BJ (cell line): ENCODE measurements around the gene TIMM23. TPM values are rescaled to one million over a fixed set of nuclear protein-coding genes. Genes with fewer than 3 reads are reported as not detected.

Experiments used
- CTCF ChIA-PET: fragments of 350-600 bp; formaldehyde crosslinking; extraction: SDS; loops from one replicate; lab custom pipeline; 2021; ENCODE audit warnings: antibody characterized with exemption, inconsistent platforms; lab: Yijun Ruan, JAX
- POLR2A ChIA-PET: fragments of 300-600 bp; sonication (Branson Sonifier 250); formaldehyde crosslinking; extraction: SDS; loops from one replicate; lab custom pipeline; 2021; ENCODE audit warnings: antibody characterized with exemption; lab: Charles Lee
- DNase-seq: peaks from one replicate; pipeline ENCODE4 v3.0.0-alpha.2; 2011; ENCODE audit warnings: low read depth
- H3K27me3 ChIP-seq: 2 replicates; pipeline ENCODE4 v1.6.0; 2011; ENCODE audit warnings: low read length; ENCODE audit not compliant: control insufficient read depth, insufficient read depth
- H3K36me3 ChIP-seq: 2 replicates; pipeline ENCODE4 v1.5.1; 2011; ENCODE audit warnings: low read length; ENCODE audit not compliant: control insufficient read depth, insufficient read depth
- H3K4me3 ChIP-seq: 2 replicates; pipeline ENCODE4 v1.5.1; 2011; ENCODE audit warnings: low read depth, mild to moderate bottlenecking, control low read depth, low read length
- CTCF ChIP-seq: IDR thresholded peaks from 2 replicates; pipeline ENCODE4 v1.5.1; 2011; ENCODE audit warnings: low read depth, mild to moderate bottlenecking, control low read depth, inconsistent platforms, low read length, moderate library complexity; ENCODE audit not compliant: insufficient read depth
- polyA plus RNA-seq: library from polyadenylated mRNA; depleted of rRNA; stranded (reverse); fragments of >200 nt; gene quantifications from 2 replicates; pipeline ENCODE4 v1.2.3, GENCODE V29; 2011

Gene TIMM23
- polyA plus RNA-seq, 1 experiment: 52.5 TPM

GRCh38 chr10:46002916-46003693 is 30.8 kb downstream of the TIMM23 start:
- no peak for TF ChIP-seq CTCF
- H3K4me3 ChIP-seq: no peak overlapping the region
- peaks cover 11% of the 10 kb centered on the region for H3K36me3 ChIP-seq
- H3K27me3 ChIP-seq: no peaks in the 10 kb centered on the region
- no peak for DNase-seq
- ChIA-PET CTCF (interaction anchor here (0.6 to 2.5 kb wide), 3 partner anchors 25 to 184 kb away, joined by 3 to 10 read pairs (median 3); no protein-coding TSS in a partner anchor), POLR2A (no interaction called here)

GRCh38 chr10:46004963-46005362 is 32.7 kb downstream of the TIMM23 start:
- CTCF ChIA-PET: interaction anchor here (2.5 kb wide), 1 partner anchor 24 kb away, joined by 10 read pairs; no protein-coding TSS in a partner anchor
- H3K4me3 ChIP-seq: no peak overlapping the region
- DNase-seq: no peak
- H3K27me3 ChIP-seq: no peaks in the 10 kb centered on the region
- TF ChIP-seq CTCF: no peak
- POLR2A ChIA-PET: no interaction called here
- H3K36me3 ChIP-seq: peaks cover 13% of the 10 kb centered on the region

DNA sequence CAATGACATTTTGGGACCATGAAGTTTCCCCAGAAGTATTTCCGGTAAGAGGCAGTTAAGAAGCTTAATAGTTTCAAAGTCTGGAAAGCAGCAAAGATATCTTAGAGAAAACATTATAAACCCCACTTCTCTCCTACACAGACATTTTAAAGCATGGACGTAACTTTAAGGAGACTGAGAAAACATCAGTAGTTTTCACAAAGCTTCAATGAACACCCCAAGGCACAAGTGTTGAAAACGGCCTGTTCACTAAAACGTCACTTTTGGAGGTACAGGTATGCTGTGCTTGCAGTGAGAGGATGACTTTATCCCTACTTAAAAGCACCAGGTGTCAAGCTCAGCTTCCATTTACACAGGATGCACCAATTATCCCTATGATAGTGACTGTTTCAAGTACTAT is 33.1 kb downstream of the TIMM23 start:
- no peak for TF ChIP-seq CTCF
- no peak for DNase-seq
- Histone ChIP-seq H3K4me3 (no peak overlapping the region), H3K36me3 (peaks cover 13% of the 10 kb centered on the region), H3K27me3 (no peaks in the 10 kb centered on the region)
- CTCF ChIA-PET: interaction anchor here (0.8 to 2.5 kb wide), 3 partner anchors 14 to 24 kb away, joined by 3 to 10 read pairs (median 4); no protein-coding TSS in a partner anchor
- POLR2A ChIA-PET: no interaction called here

DNA sequence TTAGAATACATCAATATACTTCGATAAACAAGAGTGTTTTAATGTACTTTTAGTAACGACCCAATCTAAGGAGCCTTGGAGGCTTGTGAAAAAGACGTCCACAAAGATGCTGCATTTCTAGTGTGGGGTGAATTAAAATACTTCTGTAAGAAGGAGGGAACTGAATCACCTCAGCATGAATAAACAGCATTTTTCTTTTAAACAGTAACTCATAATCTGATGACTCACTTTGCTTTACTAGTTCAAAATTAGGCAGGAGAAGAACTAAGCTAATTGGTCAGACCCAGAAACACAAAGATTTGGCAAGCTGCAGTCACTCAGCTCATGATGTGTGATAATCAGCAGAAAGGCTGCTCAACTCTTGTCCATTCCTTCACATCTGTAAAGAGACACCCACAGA is 33.9 kb downstream of the TIMM23 start:
- no peak for TF ChIP-seq CTCF
- H3K36me3 ChIP-seq: peaks cover 13% of the 10 kb centered on the region
- POLR2A ChIA-PET: no interaction called here
- no peaks in the 10 kb centered on the region for H3K27me3 ChIP-seq
- DNase-seq: peak; percentile 66
- CTCF ChIA-PET: interaction anchor here (0.8 to 1.5 kb wide), 2 partner anchors 13 to 17 kb away, joined by 3 to 4 read pairs; no protein-coding TSS in a partner anchor
- H3K4me3 ChIP-seq: no peak overlapping the region

DNA sequence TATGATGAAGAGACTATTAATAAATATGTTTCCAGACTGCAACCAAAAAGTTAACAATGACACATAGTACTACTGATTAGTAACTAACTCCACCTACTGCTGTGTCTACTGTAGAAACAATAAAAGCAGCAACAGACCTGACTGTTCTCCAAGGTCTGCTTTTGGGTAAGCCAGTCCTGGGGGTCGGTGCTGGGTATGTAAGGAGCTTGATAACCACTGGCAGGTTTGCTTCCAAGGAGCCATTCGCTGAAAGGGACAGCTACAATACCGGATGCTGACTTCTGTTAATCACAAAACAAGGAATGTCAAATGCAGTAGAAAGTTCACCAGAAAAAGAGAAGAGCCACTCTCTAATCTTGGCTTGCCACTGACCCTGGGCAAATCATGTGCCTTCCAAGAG is 40.5 kb downstream of the TIMM23 start:
- peaks cover 6% of the 10 kb centered on the region for H3K36me3 ChIP-seq
- H3K27me3 ChIP-seq: no peaks in the 10 kb centered on the region
- DNase-seq: no peak
- CTCF ChIA-PET: interaction anchor here (0.9 to 1.0 kb wide), 2 partner anchors 15 to 16 kb away, joined by 3 read pairs; no protein-coding TSS in a partner anchor
- TF ChIP-seq CTCF: no peak
- no peak overlapping the region for H3K4me3 ChIP-seq
- POLR2A ChIA-PET: no interaction called here
